HFF-Myc (cell line): ENCODE data around the gene SDR39U1.
"Not testable (repeated sequence)": the region's sequence is repeated elsewhere in the genome, so short reads cannot be mapped to it uniquely, and the experiment has no call there.

Experiments used
- DNase-seq: peaks from one replicate; pipeline ENCODE4 v3.0.0-alpha.2; 2011; ENCODE audit warnings: low read depth; ENCODE audit errors: extremely low read depth
- H3K4me3 ChIP-seq: replicated peaks from 2 replicates; pipeline ENCODE4 v1.5.1; 2011; ENCODE audit warnings: low read depth, mild to moderate bottlenecking, control low read depth, low read length
- TF ChIP-seq, protein P1 (sequence below): IDR thresholded peaks from 2 replicates; pipeline ENCODE4 v1.5.1; 2012; ENCODE audit warnings: mild to moderate bottlenecking, low read depth, low read length, control low read depth; ENCODE audit errors: missing control alignments

The SDR39U1 gene

DNA sequence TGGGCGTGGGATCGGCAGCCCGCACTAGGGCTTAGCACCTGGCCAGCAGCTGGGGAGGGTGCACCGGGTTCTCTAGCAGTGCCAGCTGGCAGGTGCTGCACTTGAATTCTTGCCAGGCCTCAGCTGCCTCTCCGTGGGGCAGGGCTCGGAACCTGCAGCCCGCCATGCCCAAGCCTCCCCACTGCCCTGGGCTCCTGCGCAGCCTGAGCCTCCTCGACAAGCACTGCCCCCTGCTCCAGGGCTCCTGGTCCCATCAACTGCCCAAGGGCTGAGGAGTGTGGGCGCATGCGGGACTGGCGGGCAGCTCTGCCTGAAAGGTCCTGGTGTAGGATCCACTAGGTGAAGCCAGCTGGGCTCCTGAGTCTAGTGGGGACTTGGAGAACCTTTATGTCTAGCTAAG lies 30.6 kb upstream of the SDR39U1 start:
- DNase-seq, result no peak
- no peak overlapping the region for H3K4me3 ChIP-seq
- TF ChIP-seq, protein P1, sequence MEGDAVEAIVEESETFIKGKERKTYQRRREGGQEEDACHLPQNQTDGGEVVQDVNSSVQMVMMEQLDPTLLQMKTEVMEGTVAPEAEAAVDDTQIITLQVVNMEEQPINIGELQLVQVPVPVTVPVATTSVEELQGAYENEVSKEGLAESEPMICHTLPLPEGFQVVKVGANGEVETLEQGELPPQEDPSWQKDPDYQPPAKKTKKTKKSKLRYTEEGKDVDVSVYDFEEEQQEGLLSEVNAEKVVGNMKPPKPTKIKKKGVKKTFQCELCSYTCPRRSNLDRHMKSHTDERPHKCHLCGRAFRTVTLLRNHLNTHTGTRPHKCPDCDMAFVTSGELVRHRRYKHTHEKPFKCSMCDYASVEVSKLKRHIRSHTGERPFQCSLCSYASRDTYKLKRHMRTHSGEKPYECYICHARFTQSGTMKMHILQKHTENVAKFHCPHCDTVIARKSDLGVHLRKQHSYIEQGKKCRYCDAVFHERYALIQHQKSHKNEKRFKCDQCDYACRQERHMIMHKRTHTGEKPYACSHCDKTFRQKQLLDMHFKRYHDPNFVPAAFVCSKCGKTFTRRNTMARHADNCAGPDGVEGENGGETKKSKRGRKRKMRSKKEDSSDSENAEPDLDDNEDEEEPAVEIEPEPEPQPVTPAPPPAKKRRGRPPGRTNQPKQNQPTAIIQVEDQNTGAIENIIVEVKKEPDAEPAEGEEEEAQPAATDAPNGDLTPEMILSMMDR, result no peak

DNA sequence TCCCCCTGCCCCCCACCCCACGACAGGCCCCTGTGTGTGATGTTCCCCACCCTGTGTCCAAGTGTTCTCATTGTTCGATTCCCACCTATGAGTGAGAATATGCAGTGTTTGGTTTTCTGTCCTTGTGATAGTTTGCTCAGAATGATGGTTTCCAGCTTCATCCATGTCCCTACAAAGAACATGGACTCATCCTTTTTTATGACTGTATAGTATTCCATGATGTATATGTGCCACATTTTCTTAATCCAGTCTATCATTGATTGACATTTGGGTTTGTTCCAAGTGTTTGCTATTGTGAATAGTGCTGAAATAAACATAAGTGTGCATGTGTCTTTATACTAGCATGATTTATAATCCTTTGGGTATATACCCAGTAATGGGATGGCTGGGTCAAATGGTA lies 27.9 kb upstream of the SDR39U1 start:
- not testable (repeated sequence) for DNase-seq, H3K4me3 ChIP-seq

DNA sequence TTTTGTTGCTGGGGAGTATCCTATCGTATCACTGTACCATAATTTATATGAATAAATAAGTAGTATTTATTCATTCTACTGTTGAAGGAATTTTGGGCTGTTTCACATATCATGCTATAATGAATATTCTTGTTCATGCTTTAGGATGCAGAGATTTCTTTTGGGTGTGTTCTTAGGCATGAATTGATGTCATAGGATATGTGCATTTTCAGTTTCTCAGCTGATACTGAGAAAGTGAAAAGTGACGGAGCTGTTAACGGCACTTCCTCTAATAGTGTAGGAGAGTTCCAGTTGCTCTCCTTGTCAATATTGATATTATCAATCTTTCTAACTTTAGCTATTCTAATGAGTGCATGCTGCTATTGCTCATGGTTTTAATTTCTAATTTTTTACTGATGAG lies 23.2 kb upstream of the SDR39U1 start:
- no peak overlapping the region for H3K4me3 ChIP-seq
- no peak for DNase-seq
- TF ChIP-seq, protein P1, result no peak

DNA sequence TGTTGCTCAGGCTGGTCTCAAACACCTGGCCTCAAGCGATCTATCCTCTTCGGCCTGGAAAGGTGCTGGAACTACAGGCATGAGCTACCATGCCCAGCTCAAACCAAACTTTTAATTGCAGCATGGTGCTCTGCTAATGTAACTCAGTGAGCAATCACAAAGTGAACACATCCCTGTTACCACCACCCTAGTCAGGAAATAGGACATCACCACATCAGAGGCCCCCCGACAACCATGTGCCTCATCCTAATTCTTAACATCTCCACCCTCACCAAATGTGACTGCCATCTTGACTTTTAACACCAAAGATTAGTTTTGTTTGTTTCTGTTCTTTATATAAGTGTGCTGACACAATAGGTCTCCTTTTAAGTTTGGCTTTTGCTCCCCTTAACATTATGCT lies 22.8 kb upstream of the SDR39U1 start:
- no peak overlapping the region for H3K4me3 ChIP-seq
- no peak for DNase-seq
- TF ChIP-seq, protein P1, result no peak

DNA sequence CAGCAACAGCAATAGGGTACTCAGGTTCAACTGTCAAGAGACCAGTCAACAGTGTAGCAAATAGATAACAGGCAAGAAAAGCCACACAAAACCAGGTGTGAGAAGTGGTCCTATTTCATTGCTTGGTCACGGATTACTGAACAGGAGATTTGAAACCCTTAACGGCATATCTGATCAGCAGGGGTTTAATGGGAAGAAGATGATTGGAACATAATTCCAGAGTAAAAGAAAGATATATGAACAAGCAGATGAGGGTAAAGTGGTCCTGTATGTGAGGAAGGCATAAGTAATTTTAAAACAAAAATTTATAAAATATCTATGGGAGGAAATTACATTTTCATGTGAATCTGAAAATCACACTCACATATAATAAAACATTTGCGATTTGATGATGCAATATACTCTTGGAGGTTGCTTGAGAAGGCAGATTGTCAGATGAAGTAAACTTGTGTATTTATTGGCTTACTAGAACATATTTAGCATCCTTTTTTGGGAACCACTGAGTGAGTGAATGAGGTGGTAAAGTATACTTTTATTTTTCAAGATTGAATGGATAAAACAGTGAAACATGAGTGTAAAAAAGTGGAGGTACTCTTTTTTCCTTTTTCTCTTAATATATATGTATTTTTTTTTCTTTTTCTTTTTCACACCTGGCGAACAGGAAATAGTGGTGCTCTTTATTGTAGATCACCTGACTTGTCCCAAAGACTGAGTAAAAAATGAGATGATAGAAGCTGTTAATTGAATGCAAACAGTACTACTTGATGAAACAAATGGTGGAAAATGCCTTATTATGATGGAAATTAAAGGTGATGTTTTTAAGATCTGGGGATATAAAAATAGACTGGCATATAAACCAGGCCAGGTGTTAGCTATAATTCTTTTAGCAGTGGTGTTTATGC lies 21.6 kb upstream of the SDR39U1 start:
- no peak overlapping the region for H3K4me3 ChIP-seq

DNA sequence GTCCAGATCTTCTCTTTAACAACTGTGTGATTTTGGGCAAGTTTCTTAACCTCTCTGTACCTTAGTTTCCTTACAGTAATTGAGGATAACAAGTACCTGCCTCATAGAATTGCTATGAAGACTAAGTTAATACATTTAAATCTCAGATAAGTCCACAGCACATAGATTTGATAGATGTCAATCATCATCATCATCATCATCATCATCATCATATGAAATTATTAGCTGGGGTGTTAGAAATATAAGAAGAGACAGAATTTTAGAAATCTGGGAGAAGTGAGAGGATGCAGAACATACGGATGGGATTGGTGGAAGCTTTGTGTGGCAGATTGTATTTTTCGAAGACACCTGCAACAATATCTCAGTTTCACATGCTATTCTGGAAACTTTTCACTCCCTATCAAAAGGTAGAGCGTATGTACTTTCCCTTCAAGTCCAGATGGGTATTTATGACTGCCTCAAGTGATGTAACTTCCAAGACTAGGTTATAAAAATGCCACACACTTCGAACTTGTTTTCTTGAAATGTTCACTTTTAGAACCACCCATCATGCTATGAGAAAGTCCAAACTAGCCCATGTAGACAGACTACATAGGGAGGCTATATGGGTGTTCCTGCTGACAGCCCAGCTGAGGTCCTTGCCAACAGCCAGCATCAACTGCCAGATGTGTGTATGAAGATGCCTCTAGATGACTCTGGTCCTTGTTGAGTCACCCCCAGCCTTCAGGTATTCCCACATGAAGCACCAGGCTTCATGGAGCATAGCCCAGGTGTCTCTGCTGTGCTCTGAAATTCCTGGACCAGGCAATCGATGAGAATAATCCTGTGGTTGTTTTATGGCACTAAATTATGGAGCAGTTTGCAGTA lies 20.7 kb upstream of the SDR39U1 start:
- H3K4me3 ChIP-seq, result no peak overlapping the region
- DNase-seq, result no peak
- TF ChIP-seq, protein P1, result no peak

More for the DNA sequence above, 21.6 kb upstream of the SDR39U1 start:
- DNase-seq, result no peak
- TF ChIP-seq, protein P1, result no peak

DNA sequence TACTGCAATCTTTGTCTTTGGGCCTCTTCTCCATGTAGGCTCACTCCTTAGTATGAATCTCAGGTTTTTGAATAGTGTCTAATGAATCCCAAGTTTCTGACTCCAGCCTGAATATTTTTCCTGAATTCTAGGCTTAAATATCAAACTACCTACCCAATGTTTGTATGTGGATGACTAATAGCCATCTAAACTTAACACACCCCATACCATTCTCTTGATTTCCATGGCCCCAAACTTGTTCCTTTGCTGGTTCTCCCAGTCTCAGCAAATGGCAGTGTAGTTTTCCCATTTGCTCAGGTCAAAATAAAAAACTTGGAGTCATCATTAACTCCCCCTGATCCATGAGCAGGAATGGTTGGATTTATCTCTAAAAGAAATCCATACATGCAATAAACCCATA lies 18.8 kb upstream of the SDR39U1 start:
- TF ChIP-seq, protein P1, result no peak
- DNase-seq, result no peak
- H3K4me3 ChIP-seq, result no peak overlapping the region
